HG03060 (cell line): ENCODE results near the gene KRT7.

Experiments
- ATAC-seq: cut with Tn5 transposase; IDR thresholded peaks from one replicate; pipeline ENCODE4 v1.9.1; 2021; ENCODE audit warnings: low read depth, moderate number of reproducible peaks; ENCODE audit not compliant: unreplicated experiment

The KRT7 gene

GRCh38 chr12:52291267-52291935 is 58.4 kb downstream of the KRT7 start, which contains the start of gene KRT81:
KRT81 (minus strand) TSS chr12:52291534; CDS start chr12:52291465, 69 bp downstream.
- no peak for ATAC-seq

- ATAC-seq = no peak
Observed at GRCh38 chr12:52293926-52294325, 60.9 kb downstream of the KRT7 start.

GRCh38 chr12:52294803-52295202 is 61.8 kb downstream of the KRT7 start:
- ATAC-seq = no peak

GRCh38 chr12:52295663-52296062 is 62.6 kb downstream of the KRT7 start:
- no peak for ATAC-seq

GRCh38 chr12:52296572-52297215 is 63.7 kb downstream of the KRT7 start:
- no peak for ATAC-seq
